ENCODE data around the gene CHERP.

GRCh38 chr19:16579381-16579780 is 37.1 kb upstream of the CHERP start:
- TF ChIP-seq CTCF (conservative IDR thresholded peaks at IDR 0.05; ENCODE audit: low read depth, low read length) (no peak), POLR2A (IDR thresholded peaks at IDR 0.05; ENCODE audit: low read depth, low read length) (no peak)
